Activated CD4-positive, alpha-beta T cell treated with anti-CD3 and anti-CD28 coated beads, Interleukin-2, amount 50 U/mL, for 16 hours (primary cell): Measurements from ENCODE around the gene RBSN.

Source experiments
- DNase-seq: peaks from one replicate; pipeline ENCODE4 v3.0.0-alpha.2; 2020

The RBSN gene

GRCh38 chr3:15056676-15057404, 42.1 kb downstream of the RBSN start:
- DNase-seq, result no peak

- DNase-seq, result peak; percentile 63
Measured at GRCh38 chr3:15055019-15055557, 43.9 kb downstream of the RBSN start.

DNA sequence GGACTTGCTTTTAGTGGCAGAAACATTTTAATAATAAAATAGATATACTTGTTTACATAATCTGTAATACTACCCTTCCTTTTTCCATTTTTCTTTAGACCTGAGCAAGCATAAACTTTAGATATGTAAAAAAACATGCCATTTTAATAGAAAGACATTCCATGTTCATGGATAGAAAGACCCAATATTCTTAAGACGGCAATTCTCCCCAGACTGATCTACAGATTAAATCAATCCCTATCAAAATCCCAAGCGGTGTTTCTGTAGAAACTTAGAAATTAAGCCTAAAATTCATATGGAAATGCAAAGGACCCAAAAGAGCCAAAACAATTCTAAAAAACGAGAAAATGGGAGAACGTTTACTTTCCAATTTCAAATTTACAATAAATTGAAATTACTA, 45.4 kb downstream of the RBSN start:
- DNase-seq, result no peak

GRCh38 chr3:15052335-15053242, 46.4 kb downstream of the RBSN start:
- no peak for DNase-seq

DNA sequence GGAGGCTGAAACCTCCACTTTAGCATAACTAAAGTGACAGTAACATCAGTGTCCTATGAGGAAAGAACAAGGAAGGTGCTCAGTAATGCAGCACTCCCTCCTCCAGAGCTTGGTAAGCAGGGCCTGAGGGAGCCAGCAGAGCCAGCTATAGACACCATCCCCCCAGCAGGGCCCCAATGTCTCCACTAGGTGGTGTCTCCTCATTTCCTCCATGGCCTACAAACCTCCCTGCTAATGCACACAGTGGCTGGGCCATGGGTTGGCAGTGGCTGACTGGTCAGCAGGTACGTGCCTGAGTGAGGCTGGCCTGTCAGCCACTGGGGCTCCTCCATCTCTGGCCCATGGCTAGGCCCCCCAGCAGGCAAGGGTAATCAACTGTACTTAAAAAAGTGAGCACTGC, 47.4 kb downstream of the RBSN start:
- DNase-seq, result peak; percentile 56

GRCh38 chr3:15050405-15051092, 48.4 kb downstream of the RBSN start:
- no peak for DNase-seq

DNA sequence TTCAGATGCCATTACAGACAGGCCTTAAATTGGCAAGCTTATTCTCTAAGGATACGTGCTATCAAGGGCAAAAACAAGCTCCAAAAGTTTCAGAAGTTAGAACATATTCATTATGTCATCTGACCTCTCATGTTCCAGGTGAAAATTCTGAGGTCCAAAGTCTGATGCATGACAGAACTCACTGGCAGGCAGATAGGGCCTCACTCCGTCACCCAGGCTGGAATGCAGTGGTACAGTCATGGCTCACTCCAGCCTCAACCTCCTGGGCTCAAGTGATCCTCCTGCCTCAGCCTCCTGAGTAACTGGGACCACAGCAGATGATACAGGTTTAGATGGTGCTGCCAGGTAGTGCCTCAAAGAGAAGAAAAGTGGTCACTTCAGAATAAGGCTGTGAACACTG, 49.4 kb downstream of the RBSN start:
- no peak for DNase-seq

DNA sequence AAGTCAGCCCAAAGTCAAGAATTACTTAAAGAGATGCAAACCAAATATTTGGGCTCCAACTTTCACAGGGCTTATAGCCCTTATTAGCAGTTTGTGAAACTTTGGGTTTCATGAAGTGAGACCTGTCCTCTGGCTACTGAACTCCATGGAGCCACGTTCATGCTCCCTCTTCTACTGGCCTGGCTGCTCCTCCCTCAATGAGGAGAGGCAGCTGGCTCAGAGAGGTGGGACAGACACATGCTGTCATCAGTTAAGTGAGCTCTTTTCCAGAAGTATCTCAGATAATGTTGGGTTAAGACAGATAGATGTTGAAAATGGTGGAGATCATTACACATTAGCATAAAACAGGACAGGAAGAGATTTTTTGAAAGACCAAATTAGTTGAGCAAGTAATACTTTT, 53.3 kb downstream of the RBSN start:
- no peak for DNase-seq

DNA sequence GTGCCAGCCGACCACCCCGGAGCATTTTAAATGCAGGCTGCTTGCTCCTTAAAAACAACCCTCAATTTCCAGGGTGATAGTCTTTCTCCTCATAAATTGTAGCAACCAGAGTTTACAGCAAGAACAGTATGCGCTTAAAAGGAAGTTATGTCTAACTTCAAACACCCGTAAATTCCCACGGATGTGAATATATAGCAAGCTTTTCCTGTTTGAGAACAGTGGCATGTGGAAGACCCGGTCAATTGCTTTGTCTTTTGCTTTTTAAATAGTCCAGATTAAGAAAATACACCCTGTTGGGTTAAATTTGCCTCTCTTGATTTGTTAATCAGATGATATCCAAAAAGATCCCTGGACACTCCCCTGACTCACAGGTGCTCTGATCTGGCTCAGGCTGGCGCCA, 54.6 kb downstream of the RBSN start:
- DNase-seq, result no peak

DNA sequence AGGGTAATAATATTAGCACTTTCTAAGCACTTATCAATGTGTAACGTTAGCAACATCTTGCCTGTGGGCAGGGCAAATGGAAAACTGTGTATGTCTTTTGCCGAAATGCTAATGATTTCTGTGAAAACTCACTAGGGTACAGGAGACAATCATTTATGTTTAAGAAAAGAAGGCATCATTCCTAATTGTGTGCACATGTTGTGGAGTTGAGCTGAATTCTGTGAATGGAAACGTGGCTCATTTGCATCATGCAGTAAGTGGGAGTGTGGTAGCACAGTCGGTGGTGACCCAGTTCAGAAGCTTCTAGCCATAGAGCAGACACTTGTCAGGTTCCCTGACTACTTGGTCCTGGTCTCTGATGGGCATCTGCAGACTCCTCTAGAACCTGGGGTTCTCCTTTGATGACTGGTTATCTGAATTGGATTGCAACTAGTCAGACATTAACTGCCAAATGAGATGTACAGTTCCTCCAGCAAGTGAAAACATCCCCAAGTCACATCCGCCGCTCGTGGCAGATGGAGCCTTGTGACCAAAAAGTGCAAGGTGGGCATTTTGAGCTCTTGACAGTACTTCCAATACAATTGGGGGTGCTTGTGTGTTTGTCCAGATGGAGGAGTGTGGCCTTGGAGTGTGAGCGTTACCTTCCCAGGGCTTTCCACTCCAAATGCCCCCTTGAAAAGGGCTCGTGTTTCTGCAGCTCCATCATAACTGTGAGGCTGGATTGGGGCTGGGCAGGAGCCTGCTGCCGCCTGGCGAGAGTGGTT, 55.4 kb downstream of the RBSN start:
- no peak for DNase-seq

GRCh38 chr3:15042936-15043335, 56.0 kb downstream of the RBSN start:
- DNase-seq, result no peak

GRCh38 chr3:15041950-15042349, 57.0 kb downstream of the RBSN start:
- DNase-seq, result no peak

DNA sequence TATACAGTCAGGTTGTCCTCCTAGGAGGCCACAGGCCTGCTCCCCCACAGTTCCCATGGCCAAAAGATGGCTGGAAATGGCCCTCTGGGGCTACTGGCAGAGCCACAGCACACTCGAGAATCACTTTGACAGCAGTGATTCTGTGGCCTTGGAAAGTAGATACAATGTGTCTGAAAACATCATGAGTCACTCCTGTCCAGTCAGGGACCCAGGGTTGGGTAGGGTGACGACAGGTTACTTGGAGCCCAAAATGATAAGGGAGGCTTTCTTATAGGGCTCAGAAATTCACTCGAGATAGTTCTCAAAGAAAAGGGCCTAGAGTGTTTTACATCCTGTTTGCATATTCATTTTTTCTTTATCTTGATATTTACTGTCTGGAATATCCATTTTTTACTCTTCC, 58.1 kb downstream of the RBSN start:
- no peak for DNase-seq

DNA sequence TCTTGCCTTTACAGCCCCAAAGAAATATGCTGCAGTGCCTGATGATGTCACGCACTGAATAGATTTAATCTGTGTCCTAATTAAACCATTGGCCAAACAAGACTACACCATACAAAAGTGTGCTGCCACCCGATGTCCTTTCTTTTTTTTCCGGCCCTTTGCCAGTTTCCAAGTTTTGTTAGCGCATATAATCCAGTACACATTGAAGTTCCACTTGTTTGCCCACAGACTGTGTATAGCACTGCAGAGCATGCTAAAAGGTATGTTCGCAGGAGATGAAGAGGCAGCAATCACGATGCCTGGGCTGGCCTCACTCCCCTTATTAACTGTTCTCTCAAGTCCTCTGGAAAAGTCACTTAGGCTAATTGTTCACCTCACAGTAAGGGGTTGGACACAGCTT, 60.6 kb downstream of the RBSN start:
- DNase-seq, result no peak

- DNase-seq, result no peak
Measured at GRCh38 chr3:15033103-15033502, 65.8 kb downstream of the RBSN start.

GRCh38 chr3:15032650-15033049, 66.3 kb downstream of the RBSN start:
- DNase-seq, result no peak

DNA sequence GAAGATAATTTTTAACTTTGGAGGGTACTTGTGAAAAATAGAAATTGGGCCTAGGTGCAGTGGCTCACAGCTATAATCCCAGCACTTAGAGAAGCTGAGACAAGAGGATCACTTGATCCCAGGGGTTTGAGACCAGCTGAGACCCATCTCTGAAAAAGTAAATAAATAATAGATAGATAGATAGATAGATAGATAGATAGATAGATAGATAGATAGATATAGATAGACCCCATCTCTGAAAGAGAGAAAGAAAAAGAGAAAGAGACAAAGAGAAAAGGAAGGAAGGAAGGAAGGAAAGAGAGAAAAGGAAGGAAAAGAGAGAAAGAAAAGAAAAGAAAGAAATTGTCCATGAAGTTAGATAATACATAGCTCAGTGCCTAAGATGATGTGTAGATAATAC, 69.3 kb downstream of the RBSN start:
- no peak for DNase-seq

GRCh38 chr3:15023719-15024118, 75.2 kb downstream of the RBSN start:
- DNase-seq, result no peak

DNA sequence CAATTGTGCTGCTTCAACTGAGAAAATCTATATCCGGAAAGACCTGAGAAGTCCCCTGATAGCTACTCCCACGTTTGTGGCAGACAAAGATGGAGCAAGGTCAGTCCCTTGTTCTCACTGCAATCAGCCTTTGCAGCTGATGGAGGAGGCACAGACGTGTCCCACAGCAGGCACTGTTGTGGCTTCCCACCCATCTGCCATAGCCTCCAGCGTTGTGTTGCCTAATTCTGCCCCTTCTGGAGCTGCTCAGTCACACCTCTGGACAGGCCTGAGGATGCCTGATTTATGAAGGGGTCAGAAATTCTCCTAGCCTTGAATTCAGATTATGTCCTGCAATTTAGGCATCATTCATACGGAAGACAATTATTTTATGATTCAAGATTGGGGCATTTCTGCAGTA, 75.7 kb downstream of the RBSN start:
- no peak for DNase-seq
